ENCODE measurements around the gene VAPB. TPM values are rescaled to one million over a fixed set of nuclear protein-coding genes. Genes with fewer than 3 reads are reported as not detected.

VAPB gene
- total RNA-seq, 2 donors from 2014 or later: 56.5 to 57.3 TPM

DNA sequence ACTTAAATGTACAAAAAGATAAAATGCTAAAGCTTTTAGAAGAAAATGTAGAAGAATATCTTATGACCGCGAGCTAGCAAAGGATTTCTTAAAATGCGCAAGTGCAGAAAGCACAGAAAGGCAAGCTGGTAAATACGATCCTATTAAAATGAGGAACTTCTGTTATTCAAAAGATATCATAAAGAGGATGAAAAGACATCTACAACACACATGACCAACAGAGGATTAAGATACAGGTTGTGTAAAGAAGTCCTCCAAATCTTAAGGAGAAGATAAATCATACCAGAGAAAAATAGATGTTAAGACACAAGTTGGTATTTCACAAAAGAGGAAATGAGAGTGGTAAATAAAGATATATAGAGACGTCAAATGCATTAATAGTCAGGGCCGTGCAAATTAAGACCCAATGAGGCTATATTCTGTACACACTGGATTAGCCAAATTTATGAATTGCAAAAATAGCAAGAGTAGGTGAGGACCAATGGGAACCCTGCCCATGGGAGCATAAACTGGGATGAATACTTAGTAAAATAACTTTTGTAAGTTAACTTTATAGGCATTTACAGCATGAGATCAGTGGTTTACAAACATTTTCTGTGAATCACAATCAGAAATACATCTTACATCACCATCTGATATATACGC, 103.2 kb downstream of the VAPB start:
- ATAC-seq: no peak
- no peak for DNase-seq
- intact Hi-C loops (cut with DNase I): no loop called here

DNA sequence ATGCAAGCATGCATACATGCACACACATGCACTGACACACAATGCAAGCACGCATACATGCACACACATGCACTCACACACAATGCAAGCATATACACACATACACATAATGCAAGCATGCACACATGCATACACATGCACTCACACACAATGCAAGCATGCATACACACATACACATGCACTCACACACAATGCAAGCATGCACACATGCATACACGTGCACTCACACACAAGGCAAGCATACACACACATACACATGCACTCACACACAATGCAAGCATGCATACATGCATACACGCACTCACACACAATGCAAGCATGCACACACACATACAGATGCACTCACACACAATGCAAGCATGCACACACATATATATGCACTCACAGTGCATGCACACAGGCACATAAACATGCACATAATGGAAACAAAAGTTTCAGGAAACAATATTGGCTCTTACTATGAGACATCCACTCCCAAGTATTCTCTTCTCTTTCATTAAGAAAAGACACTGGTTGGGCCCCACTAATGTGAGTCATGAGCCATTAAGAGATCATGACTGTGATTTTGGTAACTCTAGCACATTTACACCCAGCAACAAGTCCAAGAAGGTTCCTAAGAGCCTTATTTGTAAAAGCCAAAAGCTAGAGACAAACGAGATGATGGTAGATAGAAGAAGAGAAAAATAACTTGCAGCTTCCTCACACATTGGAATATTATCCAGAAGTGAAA, 103.9 kb downstream of the VAPB start:
- ATAC-seq (no peak), DNase-seq (no peak)
- intact Hi-C loops (cut with DNase I): no loop called here

DNA sequence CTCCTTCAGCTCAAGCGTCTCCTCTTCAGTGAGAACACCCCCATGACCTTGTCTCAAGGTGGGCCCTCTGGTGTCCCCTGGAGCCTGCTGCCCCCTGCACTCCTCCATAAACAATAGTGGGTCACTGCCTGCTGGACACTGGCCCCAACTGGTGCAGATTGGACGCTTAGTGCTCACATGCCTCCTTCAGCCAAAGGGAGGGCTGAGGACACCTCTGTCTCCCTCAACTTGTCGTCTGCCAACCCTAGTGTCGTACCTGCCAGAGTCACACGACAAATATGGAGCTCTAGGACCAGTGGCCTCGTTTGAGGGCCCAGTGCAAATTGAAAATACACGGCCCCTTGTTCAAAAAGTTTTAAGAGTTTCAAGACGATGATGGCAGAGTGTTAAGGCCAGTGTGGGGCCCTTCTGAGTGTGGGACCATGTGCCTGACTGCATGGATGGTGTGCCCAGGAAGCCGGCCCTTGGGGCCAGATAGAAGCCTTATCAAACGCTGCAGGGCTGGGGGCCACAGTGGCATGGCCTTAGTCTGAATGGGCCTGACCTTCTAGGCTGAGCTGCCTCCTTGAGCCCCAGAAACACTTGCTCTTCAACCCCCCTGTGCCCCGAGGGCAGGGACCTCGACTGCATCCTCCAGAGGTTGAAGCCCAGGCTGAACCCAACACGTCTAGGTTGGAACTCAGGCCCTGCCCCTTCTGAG, 106.0 kb downstream of the VAPB start:
- ATAC-seq (no peak), DNase-seq (no peak)
- intact Hi-C loops (cut with DNase I): no loop called here

DNA sequence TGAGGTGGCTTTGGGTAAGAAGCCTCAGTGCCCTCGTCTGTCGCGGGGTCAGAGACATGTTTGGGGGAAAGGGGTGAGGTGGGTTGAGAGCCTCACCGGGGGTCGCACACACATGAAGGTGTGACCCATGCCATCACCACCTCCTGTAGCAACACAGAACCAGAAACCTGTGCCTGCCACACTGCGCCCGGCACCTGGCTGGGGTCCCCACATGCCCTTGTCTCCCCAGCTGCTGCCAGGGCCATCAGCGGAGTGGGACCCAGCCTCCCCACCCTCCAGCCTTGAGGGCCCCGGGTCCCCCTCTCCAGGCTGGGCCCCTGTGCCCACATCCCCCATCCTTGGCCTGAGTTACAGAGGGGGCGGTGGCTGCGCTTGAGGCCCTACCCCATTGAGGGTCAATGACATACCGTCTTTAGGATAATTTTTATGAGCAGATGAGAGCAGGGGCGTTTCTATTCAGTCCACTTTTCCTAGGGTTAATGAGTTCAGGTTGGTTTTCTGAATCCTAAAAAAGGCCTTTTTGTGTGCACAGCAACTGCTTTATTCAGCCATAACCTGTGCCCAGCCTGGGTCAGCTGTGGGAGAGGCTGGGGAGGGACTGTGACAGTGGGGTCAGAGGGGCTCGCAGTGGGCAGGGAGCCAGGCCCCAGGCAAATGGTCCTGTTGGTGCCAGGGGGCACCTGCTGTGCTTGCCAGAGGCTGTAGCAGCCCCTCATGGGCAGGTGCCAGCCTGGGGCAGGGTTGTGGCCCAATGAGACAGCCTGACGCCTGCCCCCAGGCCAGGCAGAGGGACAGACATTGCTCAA, 106.8 kb downstream of the VAPB start:
- intact Hi-C loops (cut with DNase I): no loop called here
- DNase-seq (no peak), ATAC-seq (no peak)

DNA sequence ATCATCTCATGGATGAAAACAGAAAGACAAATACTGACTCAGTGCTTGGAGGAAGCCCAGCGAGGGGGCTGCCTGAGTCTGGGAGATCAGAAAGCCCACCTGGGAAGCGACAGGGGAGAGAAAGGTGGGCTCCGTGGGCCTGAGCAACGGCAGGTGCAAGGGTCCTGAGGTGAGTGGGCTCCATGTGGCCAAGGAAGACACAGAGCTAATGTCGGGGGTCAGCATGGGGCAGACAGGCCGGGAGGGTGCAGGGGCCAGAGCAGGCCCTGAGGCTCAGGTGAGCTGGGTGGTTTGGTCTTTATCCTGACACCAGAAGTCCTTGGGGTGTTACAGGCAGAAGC, 107.4 kb downstream of the VAPB start:
- DNase-seq (no peak), ATAC-seq (no peak)
- intact Hi-C loops (cut with DNase I): no loop called here

DNA sequence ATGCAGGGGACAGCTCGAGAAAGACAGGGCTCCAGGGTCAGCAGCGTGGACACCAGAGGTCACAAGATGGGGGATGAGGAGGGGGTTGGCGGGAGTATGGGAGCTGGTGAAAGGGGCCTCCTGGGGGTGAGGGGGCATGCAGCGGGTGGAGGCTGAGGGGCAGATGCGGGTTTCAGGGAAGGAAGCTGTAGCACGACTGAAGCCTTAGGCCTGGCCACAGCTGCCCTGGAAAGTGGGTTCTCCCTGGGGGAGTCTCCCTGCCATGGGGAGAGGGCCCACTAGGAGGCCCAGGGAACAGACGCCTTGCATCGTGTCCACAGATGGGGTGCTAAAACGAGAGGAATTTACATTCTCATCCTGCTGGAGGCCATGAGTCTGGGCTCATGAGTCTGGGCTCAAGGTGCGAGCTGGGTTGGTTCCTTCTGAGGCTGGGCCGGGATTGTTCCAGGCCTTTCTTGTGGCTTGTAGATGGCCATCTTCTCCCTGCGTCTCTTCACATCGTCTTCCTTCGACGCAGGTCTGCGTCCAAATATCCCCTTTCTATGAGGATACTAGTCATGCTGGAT, 108.1 kb downstream of the VAPB start:
- intact Hi-C loops (cut with DNase I): no loop called here
- no peak for DNase-seq
- no peak for ATAC-seq

DNA sequence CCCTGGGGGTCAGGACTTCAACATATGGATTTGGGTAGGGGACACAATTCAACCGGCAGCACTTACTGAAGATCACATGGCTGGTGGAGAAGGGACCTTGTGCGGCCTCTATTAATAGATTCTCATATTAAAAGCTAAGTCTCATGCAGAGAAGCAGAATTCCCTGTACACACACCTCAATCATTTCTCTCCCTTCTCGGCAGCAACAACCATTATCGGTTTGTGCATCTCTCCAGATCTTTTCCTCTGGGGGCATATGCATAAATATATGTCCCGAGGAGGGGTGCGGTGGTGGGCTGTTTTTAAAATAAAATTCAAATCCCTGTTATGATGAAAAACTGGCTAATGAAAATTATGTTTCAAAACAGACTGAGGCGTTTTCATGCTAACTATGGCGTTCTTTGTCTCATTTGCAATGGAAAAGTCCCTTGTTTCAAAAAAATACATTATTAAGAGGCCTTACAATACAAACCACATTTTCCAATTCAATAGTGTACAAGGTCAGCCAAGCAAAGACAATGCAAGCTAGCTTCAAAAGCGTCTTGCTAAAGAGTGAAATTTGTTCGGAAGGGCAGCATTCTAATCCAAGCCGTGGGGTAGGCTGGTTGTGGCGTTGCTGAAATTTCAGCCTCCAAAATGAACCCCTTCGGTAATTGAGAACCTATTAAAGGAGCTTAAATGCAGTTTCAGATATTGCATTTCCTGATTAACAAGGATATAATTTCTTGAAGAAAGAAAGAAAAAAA, 108.9 kb downstream of the VAPB start:
- ATAC-seq: no peak
- intact Hi-C loops (cut with DNase I): no loop called here
- DNase-seq: no peak

DNA sequence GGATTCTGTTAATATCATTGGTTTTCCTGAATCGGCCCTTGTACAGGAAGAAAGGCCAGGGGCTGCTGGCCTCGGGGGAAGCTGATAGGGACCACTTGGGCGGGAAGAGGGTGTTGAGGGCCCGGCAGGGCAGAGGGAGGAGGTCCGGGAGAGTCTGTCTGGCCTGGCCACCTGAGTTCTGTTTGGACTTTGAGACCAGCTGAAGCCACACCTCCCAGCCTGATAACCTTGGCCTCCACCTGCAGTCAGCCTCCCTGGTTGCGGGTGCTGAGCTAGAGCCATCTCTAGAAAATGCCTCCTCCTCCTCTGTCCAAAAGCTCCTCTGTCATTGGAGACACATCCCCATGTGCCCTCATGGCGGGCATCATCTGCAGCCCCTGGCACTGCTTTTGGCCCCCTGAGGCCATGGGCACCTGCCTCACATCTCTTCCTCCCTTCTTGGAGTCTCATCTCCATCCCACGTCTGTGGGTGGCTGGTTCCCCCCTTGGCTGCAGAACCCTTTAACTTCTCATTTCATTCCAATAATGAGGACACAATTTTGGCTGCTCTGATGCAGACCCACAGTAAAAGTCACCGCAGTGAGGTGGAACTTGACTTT, 109.5 kb downstream of the VAPB start:
- ATAC-seq: no peak
- intact Hi-C loops (cut with DNase I): no loop called here
- no peak for DNase-seq

DNA sequence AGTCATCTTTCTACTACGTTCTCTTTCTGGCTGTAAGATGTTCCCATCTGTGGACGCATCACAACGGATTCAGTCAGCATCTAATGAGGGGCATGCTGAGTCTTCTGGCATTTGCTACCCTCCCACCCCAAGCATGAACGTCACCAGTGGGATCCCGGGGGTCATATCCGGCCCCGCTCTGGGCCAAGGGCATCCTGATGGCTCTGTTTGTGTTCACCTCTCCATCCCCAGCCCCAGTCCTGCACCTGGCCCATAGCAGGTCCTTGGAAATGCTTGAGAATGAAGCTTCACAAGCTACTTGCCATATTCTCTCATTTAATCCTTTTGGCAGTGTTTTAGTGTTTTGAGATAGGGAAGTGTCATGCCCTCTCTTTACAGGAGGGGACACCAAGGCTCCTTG, 111.2 kb downstream of the VAPB start:
- DNase-seq: no peak
- intact Hi-C loops (cut with DNase I): no loop called here
- ATAC-seq: no peak

Other genes with a start within 250 kb of the VAPB start
- not detected for gene ANKRD60, start 160.6 kb upstream of the VAPB start, total RNA-seq
- gene RAB22A, start 79.5 kb upstream of the VAPB start, total RNA-seq: 10 to 100 TPM in 1 of 2 donors, 1 to 10 TPM in 1; 9.5 to 10.3 TPM
- gene APCDD1L, start 126.2 kb downstream of the VAPB start, total RNA-seq: 1 to 10 TPM in 1 of 2 donors, under 1 TPM in 1; 0.44 to 1.3 TPM

All from left cardiac atrium (tissue), 4 donors.